HG03378 (cell line): ENCODE measurements around the gene ALDOC.
"Not testable (repeated sequence)": the region's sequence is repeated elsewhere in the genome, so short reads cannot be mapped to it uniquely, and the experiment has no call there.

Experiments
- ATAC-seq: cut with Tn5 transposase; IDR thresholded peaks from one replicate; pipeline ENCODE4 v1.9.1; 2021; ENCODE audit warnings: mild to moderate bottlenecking, moderate library complexity; ENCODE audit not compliant: unreplicated experiment

The ALDOC gene

DNA sequence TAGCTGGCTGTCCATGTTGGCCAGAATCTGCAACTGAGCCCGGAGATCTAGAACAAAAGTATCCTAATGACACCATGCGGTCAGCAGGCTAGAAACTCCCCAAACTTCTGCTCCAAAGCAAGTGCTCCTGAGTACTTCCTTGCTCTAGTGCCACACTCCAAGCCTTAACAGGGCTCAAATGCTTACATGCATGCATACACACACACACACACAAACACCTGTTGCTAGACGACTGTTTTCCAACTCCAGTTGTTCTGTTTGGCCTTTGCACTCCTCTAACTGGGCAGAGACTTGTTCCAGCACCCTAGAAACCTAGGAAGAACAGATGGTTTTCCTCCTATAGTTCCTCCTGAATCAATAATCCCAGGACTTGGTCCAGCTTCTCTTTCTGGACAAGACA, 7.7 kb upstream of the ALDOC start:
- ATAC-seq = no peak

DNA sequence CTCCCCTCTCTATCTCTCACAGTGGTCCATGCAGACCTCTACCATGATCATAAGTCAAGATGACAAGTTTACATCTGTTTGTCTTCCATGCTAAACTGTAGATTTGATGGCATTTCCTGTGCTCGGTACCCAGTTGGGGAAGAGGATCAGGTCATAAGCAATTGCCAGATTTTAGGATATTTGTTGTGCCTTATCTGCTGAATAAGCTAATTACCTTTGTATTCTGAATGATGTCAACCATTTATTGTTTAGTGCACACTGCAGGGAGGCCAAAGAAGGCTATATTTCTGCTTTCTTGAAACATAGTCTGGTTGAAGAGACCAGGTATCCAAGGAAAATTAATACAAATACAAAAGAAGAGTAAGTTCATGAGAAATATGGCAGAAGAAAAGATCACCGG, 5.8 kb upstream of the ALDOC start:
- no peak for ATAC-seq

DNA sequence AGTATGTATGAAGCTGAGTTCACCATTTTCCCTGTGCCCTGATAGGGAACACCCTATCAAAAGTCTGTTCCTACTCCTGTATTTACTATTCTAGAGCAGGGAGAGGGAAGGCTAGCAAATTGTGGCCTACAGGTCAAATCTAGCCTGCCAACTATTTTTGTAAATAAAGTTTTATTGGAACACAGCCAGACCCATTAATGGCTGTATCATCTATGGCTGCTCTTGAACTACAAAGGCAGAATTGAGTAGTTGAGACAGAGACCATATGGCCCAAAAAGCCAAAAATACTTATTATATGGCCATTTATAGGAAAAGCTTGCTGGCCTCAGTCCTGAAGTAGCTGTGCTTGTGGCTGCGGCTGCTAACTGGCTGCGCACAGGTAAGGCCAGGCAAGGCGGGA, 4.3 kb upstream of the ALDOC start:
- ATAC-seq = no peak

DNA sequence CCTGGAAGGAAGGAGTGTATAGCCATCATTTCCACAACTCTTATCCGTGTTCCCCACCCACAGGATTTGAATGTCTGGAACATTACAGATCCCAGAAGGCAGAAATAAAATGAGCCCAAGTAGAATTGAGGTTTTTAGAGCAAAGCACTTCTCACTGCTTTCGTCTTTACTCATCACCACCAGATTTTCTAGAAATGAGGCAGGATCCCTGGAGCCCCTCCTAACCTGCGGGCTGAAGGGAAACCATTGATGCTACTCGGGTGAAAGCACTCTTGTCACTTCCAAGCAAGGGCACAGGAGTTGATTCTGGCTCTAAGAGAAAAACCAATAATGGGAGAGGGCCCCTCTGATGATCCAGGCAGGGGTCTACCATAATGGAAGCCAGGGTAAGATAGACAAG, 2.8 kb upstream of the ALDOC start:
- ATAC-seq = no peak

DNA sequence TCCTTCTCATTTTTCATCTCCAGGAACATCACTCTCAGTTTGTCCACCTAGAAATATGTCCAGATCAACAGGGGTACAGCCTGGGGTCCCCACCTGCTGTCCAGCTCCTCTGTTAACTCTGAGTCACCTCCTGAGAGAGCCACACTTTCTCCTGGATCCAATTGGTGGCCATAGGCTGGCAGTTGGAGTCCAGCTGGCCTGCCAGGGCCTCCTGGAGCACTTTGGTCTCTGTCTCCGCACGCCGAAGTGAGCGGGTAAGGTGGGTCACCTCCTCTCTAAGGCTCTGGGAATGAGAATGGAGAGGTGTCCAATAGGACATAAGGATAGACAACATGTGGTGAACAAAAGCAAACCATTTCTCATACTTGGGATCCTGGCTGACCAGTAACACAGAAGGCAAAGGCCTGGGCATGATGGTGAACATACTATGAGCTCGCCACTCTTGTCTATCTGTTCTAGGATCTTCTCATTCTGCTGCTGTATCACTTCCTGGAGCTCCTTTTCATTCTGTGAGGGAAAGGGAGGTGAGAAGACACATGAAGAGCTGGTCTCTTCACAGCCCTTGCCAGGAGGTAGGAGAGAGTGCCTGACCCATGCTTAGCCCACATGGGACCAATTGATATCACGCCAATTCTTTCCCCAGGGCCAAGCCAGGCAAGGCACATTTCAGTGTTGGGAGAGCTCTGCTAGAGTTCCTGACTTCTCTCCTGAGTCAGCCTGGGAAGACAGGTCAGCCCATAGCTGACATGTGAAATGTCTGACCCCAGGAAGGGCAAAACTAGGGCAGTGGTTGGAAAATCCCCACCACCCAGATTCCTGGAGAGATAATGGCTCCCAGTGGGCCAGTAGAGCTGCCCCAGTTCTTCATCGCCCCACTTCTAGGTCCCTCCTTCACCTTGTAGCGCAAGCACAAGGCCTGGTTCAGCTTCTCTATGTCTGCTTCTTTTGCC, 1.8 kb upstream of the ALDOC start:
- ATAC-seq = no peak

DNA sequence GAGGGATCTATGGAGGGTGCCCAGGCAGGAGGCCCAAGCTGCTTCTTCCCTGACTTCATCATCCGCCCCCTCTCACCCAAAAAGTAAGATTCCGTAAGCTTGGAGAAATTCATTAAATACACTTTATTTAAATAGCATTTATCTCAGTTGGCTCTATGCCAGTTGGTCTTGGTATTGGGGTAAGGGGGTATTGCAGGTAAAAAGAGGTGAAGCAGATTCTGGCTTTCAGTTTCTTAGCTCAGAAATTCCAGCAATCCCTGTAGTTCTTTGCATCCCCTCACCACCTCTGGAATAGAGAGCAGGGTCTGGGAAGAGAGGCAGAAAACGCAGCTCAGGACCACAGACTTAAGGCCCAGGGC, 750 bp upstream of the ALDOC start:
- ATAC-seq = no peak

DNA sequence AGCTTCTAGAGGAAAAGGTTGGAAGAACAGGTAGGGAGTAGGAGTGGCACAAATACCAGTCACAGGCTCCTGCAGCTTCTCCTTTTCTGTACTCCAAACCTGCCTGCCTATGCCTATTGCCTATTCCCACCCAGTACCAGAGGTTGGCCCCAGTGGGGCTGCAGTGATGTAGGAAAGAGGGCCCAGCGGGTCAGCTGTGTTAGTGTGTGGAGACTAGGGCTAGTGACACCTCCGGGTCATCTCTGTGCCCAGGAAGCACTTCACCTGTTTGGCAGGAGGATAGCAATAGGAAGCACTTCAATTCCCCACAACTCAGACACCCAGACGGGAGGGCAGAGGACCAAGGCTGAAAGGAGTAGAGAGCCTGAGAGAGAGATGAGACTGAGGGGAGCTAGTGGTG, 679 bp downstream of the ALDOC start:
- not testable (repeated sequence) for ATAC-seq

DNA sequence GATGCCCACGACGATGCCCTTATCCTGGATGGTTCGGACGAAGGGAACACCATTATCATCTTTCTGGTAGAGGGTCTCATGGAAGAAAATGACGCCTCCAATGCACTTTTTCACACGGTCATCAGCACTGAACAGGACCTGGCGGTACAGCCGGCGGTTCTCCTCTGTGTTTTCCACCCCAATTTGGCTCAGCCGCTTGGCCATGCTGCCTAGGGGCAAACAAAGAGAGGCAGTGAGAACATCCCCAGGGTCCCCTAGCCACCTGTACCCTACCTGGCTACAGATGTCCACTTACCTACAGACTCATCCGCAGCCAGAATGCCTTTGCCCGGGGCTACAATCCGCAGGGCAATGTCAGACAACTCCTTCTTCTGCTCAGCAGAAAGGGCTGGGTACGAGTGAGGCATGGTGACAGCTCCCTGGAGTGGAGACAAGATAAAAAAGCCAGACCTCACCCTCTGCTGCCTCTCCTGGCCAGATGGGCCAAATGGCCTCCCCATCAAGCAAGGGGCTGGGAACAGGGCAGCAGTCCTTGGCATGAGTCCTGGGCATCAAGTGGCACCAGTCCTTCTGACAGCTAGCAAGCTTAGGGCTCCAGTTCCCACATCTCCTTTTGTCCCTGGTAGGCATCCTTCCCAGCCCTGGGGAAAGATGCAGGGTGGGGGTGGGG, 1.4 kb downstream of the ALDOC start:
- ATAC-seq = no peak

DNA sequence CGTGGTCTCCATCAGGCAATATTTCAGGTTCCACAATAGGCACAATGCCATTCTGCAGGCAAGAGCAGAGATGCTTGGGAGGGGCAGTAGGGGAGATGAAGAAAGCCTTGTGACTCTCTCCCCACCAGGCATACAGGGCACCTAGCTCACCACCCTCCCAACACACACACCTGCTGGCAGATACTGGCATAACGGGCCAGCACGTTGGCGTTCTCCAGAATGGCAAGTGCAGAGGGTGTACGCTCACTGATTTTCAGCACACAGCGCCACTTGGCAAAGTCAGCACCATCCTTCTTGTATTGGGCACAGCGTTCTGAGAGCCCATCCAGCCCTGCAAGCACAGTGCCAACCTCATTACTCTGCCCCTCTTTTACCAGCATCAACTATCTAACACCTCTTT, 2.2 kb downstream of the ALDOC start:
- no peak for ATAC-seq

DNA sequence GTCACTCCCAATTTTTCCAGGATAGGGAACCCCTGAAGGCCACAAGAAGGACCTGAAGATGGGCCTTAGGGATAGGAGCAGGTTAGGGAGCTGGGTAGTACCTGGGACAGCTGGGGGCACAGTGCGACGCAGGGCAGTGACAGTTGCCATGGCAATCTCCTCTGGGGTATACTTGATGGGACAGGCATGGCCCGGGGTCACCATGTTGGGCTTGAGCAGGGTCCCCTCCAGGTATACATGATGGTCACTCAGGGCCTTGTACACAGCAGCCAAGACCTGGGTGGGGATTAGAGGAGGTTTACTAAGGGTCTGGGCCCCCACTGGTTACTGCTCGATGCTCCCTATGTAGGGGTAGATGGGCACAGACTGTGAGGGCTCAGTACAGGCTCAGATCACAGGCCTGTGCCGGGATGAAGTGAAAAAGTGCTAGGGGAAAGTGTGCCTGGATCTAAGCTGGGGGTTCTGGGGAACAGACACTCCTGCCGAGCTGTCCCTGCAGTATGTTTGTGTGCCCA, 2.7 kb downstream of the ALDOC start:
- ATAC-seq = no peak

DNA sequence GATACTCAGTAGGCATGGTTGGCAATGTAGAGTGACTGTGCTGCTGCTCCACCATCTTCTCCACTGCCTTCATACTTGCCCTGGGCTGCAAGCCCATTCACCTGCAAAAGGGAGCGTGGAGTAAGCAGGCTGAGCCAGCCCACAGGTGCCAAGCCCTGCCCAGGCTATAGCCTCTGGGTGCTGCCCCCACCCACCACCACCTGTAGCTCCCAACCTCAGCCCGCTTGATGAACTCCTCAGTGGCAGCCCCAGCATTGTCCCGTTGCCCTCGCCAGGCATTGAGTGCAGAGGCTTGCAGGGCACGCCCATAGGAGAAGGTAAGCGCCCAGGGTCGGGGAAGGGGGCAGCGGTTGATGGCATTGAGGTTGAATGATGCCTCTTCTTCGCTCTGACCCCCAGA, 3.2 kb downstream of the ALDOC start:
- no peak for ATAC-seq

DNA sequence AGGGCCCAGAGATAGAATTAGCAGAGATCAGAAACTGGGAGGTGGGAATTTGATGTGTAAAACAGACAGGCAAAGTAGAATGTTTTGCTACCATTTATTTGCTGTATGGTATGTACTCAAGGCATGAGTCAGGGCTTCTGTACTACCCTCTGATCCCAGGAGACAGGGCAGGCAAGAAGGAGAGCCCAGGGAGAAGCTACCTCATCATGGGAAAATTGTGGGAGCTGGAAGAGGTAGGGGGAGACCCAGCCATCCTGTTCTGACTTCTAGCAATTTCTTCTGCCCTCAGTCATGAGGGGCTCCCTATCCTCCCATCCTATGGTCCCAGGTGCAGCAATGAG, 3.7 kb downstream of the ALDOC start:
- no peak for ATAC-seq

DNA sequence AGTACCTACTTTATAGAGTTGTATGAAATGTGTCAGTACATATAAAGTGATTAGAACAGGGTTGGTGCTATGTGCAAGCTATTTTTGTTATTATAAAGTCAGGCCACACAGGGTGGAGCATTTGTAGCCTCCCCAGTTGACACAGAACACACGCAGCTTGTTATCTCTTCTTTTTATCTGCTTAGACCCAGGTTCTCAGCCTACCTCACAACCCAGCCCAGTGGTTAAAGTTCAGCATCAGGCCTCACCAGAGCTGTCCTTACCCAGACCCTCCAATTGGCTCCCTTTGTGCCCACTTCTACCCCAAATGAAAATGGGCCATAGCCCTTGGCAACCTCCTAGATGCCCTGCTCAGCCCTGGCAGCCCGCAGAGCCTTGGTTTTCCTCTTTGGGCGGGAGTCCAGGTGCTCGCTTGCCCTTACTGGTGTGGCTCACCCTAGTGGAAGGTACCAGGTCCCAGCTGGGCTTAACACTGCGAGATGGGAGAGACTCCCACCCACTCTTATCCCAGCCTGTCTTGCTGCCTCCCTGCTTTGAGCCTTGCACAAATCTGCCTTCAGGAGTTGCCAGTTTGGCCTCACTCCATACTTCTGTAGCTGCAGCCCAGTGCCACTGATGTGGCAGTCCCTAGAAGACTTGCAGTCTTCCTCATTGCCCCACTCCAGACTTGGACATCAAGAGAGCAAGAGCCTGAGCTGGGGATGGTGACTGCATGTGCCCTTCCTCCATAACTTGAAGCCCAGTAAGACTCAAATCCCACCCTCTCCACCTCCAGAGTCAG, 4.2 kb downstream of the ALDOC start:
- no peak for ATAC-seq

DNA sequence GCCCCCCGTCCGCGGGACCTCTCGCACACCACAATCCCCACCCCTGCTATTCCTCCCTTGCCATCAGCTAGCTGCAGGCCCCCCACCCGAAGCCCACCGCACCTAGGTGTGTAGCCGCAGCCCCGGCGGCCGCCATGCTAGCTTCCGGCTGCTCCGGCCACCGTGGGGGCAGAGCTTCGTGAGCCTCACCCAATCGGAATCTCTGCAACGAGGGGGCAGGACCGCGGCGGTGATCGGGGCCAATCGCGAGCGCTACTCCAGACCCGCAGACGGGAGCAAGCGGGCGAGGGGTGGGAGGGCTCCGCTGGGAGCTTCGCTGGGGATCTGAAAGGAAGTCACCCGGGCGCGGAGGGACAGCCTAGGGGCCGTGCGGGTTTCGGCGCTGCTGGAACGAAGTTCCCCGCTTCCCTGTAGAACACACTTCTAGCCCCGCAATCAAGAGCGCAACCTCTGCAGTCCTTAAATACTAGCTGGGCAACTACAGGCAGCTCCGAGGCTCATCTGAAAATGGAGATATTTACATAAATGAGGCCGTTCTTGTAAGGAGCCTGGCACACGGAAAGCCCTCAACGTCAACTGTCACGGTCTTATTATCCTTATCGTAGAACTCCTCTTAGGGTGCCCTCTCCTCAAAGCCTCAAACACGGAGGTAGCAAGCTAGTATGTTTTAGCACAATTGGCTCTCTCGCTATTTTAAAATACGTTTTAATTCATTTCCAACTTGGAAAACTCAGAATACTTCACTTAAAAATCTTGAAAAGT, 5.2 kb downstream of the ALDOC start, which contains the start of gene PIGS:
TSS of gene PIGS (minus strand) at position 164 of the 762 bp plus-strand sequence. CDS start at position 136, 28 bp downstream.
- peak; percentile 57 for ATAC-seq

DNA sequence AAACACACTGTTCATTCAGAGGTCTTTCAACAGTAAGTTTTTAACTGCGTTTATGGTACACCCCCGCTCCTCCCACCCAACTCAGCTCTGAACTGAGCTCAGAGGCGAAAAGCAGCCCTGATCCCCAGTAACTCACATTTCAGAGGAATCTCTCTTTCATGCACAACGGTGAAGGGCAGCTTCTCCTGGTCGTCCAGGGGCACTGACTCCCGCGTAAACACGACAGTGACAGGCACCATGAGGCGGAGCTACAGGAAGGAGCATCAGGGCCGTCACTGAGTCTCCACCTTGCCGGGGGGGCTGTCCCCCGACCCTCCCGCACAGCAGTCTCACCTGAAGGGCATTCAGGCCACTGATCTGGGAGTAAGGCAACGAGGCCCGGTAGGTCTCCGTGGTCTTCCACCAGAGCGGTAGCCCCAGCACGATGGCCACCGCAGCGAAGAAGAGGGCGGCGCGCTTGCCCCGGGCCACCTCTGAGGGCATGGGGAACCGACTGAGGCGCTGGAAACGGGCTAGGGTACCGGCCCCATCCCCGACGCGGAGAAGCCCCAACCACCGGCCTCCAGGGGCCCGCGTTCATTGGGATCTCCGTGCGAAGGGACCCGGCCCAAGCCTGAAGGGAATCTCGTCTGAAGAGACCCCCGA, 5.9 kb downstream of the ALDOC start:
- peak; percentile 17 for ATAC-seq

DNA sequence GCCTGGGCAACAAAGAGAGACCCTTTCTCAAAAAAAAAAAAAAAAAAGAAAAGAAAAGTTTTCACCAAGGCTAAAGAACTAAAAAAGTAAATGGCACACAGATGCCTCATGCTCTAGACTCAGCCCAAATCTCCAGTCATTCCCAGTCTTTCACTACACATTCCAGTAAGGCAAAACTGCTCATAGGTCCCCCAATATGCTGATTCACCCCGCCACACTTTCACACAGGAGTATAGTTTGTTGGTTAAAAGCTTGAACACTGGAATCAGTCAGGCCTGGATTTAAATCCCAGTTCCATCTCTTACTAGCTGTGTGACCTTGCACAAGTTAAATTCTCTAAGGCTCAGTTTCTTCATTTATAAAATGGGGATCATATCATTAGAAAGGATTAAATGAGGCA, 7.2 kb downstream of the ALDOC start:
- no peak for ATAC-seq

DNA sequence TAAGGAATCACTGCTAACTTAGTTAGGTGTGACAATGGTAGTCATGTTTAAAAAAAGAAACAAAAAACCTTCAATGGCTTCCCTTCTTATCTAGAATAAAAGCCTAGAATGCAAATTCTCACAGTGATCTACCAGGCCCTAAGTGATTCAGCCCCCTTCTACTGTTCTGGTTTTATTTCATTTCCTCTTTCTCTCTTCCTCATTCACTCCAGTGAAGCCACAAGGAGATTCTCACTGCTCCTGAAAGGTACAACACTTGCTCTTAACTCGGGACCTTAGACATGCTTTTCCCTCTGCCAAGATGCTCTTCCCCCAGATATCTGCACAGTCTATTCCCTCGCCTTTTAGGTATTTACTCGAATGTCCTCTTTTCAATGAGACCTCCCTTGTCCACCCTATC, 9.1 kb downstream of the ALDOC start:
- ATAC-seq = peak; percentile 45

DNA sequence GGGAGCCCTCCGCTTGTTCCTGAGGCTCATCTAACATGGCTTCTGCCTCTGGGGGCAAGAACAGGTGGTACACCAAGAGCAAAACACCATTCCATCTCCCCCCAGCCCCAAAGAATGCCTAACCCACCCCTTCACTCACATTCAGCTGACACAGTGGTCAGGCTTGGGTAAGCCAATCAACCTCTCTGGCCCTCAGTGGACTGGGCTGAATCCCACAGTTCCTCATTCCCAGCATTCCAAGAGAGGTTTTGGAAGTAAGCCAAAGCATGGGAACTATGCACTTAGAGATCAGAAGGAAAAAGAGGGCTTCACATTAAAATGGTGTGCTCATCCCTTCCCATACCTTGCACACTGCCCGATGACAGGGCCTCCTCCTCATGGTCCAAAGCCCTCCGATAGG, 13.2 kb downstream of the ALDOC start:
- ATAC-seq = no peak

DNA sequence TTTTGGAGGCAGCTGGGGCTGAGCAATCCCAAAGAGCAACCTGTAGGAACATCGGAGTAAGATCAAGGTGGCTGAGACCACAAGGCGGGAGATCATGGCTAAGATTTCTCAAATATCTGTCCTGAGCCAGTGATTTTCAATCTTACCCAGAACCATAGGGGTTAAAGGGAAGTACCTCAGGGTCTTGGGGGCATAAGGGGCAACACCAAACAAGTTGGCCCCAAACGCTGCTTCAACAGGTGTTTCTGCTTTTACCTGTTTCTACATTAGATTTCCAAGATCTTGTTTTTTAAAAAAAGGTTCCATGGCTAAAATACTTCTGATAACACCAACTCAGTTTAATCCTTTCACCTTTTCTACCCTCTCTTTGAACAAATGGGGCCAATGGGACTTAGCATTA, 21.7 kb downstream of the ALDOC start:
- ATAC-seq = no peak

DNA sequence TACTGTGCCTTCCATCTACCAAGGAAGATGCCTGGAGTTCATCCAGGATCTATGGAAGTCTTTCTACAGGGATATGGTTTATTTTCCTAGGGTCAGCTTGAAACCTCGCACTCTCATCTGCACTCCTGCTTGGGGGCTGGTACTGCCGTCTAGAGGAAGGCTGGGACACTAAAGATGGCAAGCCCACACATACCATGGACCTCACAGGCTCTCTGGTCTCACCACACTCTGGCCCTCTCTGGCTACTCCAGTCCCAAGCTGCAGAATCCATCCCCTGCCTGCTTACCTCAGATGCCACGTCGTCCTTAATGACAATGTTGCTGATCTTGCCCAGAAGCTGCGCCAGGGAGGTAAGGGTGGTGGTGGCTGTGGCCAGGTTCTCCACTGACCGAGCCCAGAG, 22.1 kb downstream of the ALDOC start:
- no peak for ATAC-seq
